Colonic mucosa (tissue), 4 donors: Measurements from ENCODE around the gene DPP10. TPM values are rescaled to one million over a fixed set of nuclear protein-coding genes. Genes with fewer than 3 reads are reported as not detected.

ENCODE experiments used
- DNase-seq: peaks from one replicate; pipeline ENCODE4 v3.0.0-alpha.2; 2020
- H3K27ac ChIP-seq: fragments of 200-600 bp; one replicate; pipeline ENCODE4 v1.8.0; 2021
- H3K27me3 ChIP-seq: fragments of 200-600 bp; one replicate; pipeline ENCODE4 v1.8.0; 2021
- H3K36me3 ChIP-seq: fragments of 200-600 bp; one replicate; pipeline ENCODE4 v1.8.0; 2021
- H3K4me1 ChIP-seq: fragments of 200-600 bp; one replicate; pipeline ENCODE4 v1.8.0; 2021; ENCODE audit warnings: mild to moderate bottlenecking
- H3K4me3 ChIP-seq: fragments of 200-600 bp; one replicate; pipeline ENCODE4 v1.8.0; 2021
- H3K9ac ChIP-seq, 2 donors: one replicate each; pipeline ENCODE4 v1.7.0; 2013; ENCODE audit warnings: control low read depth in 2 of 2, low read depth in 2 of 2, low read length in 2 of 2
- H3K9me3 ChIP-seq: fragments of 200-600 bp; one replicate; pipeline ENCODE4 v1.8.0; 2021
- CTCF ChIP-seq: fragments of 200-600 bp; IDR thresholded peaks from one replicate; pipeline ENCODE4 v1.8.0; 2022; ENCODE audit warnings: antibody characterized with exemption, mild to moderate bottlenecking
- intact Hi-C: fragments of 100-400 bp; cut with DNase I; formaldehyde crosslinking; loops from one replicate; pipeline ENCODE4 v1.14.1; 2022
- total RNA-seq, 2 donors: library from RNA; stranded (reverse); fragmentation: NEBNext Ultra II Directional in 1 of 2; extraction: Animal tissue kit (Norgen Biotek cat#: 25700) in 1 of 2; gene quantifications; one replicate each; pipeline ENCODE4 v1.2.1, GENCODE V29; 2021
- donor health status: healthy.
- donor health status: DM: no; HTN: no; CAD: no.
- donor health status: DM: no; HTN: no; CAD: no.

DPP10 gene
- total RNA-seq, 2 donors from 2014 or later = 6.0 to 8.1 TPM

- Histone ChIP-seq H3K4me3 (no peak overlapping the region), H3K9me3 (no peaks in the 10 kb centered on the region), H3K9ac (no peak overlapping the region), H3K27me3 (no peaks in the 10 kb centered on the region), H3K36me3 (no peaks in the 10 kb centered on the region), H3K27ac (no peak overlapping the region), H3K4me1 (no peaks in the 10 kb centered on the region)
- TF ChIP-seq CTCF = no peak
- intact Hi-C loops = no loop called here
- no peak for DNase-seq
Observed at GRCh38 chr2:115694651-115695050, 1252.2 kb downstream of the DPP10 start.

GRCh38 chr2:115733190-115733775 lies 1290.8 kb downstream of the DPP10 start:
- Histone ChIP-seq H3K9me3 (no peaks in the 10 kb centered on the region), H3K27ac (no peak overlapping the region), H3K9ac (no peak overlapping the region), H3K27me3 (no peaks in the 10 kb centered on the region), H3K4me1 (no peaks in the 10 kb centered on the region), H3K4me3 (no peak overlapping the region), H3K36me3 (no peaks in the 10 kb centered on the region)
- DNase-seq = no peak
- intact Hi-C loops = no loop called here
- no peak for TF ChIP-seq CTCF

GRCh38 chr2:115738111-115738510 lies 1295.7 kb downstream of the DPP10 start:
- H3K4me1 ChIP-seq = no peaks in the 10 kb centered on the region
- H3K4me3 ChIP-seq = no peak overlapping the region
- H3K27ac ChIP-seq = no peak overlapping the region
- no peak overlapping the region for H3K9ac ChIP-seq
- no peak for TF ChIP-seq CTCF
- DNase-seq = no peak
- no peaks in the 10 kb centered on the region for H3K9me3 ChIP-seq
- H3K36me3 ChIP-seq = no peaks in the 10 kb centered on the region
- intact Hi-C loops = no loop called here
- no peaks in the 10 kb centered on the region for H3K27me3 ChIP-seq

GRCh38 chr2:115739574-115739973 lies 1297.1 kb downstream of the DPP10 start:
- intact Hi-C loops = no loop called here
- Histone ChIP-seq H3K27me3 (no peaks in the 10 kb centered on the region), H3K4me1 (no peaks in the 10 kb centered on the region), H3K4me3 (no peak overlapping the region), H3K36me3 (no peaks in the 10 kb centered on the region), H3K27ac (no peak overlapping the region), H3K9ac (no peak overlapping the region), H3K9me3 (no peaks in the 10 kb centered on the region)
- DNase-seq = no peak
- no peak for TF ChIP-seq CTCF

- Histone ChIP-seq H3K36me3 (no peaks in the 10 kb centered on the region), H3K4me1 (no peaks in the 10 kb centered on the region), H3K4me3 (no peak overlapping the region), H3K27me3 (no peaks in the 10 kb centered on the region), H3K9me3 (no peaks in the 10 kb centered on the region), H3K27ac (no peak overlapping the region), H3K9ac (no peak overlapping the region)
- intact Hi-C loops = no loop called here
- DNase-seq = no peak
- TF ChIP-seq CTCF = no peak
Observed at GRCh38 chr2:115746151-115746550, 1303.7 kb downstream of the DPP10 start.
